ENCODE data around the gene SLC26A3.

The SLC26A3 gene

DNA sequence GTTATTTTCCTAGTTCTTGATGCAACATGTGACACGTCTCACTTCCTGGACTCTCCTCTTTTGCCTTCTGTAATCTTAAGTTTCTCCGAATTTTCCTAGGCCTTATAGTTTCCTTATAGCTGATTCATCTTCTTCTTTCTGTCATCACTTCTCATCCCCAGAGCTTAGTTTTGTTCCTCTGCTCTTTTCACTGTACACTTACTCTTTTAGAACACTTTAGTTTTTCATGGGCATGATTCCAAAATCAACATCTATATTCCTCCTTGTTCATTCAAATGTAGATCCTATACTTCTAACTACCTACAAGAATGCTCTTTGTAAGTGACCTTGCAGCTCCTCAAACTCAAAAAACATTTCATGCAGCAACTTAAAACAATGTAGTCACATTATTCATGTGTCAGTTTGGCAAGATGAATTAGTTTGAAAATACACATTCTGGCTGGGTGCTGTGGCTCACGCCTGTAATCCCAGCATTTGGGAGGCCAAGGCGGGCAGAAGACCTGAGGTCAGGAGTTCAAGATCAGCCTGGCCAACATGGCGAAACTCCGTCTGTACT, 13.1 kb upstream of the SLC26A3 start:
- in situ Hi-C loops (cut with MboI; ENCODE audit: low sequenced_read_pairs): no loop called here

DNA sequence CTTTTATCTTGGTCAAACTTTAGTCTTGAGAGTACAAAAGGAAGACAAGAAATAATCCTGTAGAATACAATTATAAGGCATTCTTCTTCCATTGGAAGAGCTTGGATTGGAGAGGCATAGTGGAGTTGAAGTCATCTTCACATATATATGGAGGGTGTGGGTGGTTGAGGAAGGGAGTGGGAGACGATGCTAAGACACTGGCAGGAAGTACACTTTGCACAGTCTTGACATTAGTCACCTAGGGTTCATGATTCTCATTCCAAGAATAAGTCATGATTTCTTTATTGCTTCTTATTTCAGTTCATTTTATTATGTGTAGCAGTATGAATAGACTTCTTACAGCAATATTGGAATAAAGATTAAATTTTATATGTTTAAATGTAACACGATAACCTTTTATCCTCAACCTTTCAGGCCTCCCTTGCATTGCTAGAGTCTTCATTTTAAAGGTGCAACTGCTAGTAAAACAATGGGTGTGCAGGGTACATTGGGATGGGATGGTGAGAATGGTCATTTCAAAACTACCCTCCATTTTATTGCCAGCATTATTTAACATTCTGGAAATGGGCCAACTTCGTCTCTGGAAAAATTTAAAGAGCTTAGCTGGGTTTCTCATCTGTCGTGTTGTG, 12.3 kb upstream of the SLC26A3 start:
- in situ Hi-C loops (cut with MboI; ENCODE audit: low sequenced_read_pairs): no loop called here

DNA sequence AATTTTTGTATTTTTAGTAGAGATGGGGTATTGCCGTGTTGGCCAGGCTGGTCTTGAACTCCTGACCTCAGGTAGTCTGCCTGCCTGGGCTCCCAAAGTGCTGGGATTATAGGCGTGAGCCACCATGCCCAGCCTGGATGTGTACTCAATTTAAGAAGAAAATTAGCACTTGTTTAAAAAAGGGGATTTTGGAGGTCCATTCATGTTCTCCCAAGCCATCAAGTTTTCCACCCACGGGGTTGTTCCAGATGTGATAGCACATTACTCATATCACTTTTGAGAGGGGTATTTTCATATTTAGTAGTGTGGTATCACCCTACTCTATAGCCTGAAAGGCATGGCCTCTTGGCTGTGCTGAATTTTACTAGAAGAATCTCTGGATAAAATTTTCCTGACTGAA, 10.5 kb upstream of the SLC26A3 start:
- in situ Hi-C loops (cut with MboI; ENCODE audit: low sequenced_read_pairs): no loop called here

DNA sequence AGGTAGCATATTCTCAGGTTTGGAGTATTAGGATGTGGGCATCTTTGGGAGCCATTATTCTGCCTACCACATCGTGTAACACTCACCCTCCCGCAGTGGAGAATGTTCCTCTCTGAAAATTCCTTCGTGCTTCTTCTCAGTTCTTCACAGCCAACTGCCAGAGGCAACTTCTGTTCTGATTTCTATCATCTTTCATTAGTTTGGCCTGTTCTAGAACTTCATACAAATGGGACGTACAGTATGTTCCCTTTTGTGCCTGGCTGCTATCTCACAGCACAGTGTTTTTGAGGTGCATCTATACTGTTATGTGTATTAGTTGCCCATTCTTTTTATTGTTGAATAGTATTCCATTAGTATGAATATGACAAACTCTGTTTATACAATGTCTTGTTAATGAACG, 8.9 kb upstream of the SLC26A3 start:
- in situ Hi-C loops (cut with MboI; ENCODE audit: low sequenced_read_pairs): no loop called here

DNA sequence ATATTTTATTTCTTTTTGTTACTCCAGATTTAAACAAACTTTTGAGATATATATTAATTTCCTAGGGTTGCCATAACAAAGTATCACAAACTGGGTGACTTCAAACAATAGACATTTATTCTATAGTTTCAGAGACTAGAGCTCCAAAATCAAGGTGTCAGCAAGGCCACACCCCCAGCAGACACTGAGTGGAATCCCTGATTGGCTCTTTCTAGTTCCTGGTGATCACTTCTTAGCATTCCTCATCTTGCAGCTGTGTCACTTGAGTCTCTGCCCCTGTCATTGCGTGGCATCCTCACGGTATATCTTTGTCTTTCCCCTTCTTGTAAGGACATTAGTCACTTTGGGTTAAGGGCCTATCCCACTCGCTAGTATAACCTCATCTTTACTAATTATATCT, 7.6 kb upstream of the SLC26A3 start:
- in situ Hi-C loops (cut with MboI; ENCODE audit: low sequenced_read_pairs): no loop called here

DNA sequence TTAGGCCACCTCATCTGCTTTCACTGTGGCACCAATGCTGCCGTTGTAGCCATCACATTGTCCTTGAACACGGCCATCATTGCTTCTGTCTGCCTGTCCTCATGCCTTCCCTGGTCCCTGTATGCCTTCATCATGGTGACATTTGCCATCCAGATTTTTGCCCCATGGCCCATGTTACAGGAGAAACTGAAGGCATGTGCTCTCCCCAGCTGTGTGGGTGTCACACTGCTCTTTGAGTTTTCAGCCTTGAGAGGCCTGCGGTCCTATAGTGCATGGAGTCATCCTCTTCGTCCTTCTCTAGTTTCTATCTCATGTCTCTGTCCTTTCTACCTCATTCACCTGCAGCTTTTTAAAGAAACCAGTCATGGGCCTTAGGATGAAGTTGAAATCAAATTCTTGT, 6.2 kb upstream of the SLC26A3 start:
- in situ Hi-C loops (cut with MboI; ENCODE audit: low sequenced_read_pairs): no loop called here

DNA sequence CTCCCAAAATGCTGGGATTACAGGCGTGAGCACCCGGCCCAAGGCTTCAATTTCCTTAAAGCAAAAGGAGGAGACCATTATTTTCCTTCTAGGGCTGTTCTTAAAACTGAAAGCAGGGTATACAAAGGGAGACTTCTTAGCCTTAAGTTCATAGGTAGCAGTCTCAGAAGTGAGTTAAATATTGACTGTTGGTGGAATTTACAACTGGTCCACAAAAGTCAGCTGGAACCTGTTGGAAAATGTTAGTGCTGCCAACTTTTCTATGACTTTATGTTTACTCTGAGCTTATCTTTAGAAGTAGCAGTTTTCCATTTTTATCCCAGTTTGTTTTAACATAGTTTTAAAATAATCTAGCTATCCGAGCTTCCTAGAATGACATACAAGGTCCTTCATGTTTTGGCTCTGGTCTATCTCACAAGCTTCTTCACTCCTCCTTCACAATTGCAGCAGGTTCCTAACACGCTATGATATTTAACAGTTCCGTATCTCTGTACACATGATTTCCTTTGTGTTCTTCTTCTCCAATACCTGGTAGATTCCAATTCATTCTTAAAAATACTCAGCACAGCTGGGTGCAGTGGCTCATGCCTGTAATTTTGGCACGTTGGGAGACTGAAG, 3.3 kb downstream of the SLC26A3 start:
- in situ Hi-C loops (cut with MboI; ENCODE audit: low sequenced_read_pairs): no loop called here

DNA sequence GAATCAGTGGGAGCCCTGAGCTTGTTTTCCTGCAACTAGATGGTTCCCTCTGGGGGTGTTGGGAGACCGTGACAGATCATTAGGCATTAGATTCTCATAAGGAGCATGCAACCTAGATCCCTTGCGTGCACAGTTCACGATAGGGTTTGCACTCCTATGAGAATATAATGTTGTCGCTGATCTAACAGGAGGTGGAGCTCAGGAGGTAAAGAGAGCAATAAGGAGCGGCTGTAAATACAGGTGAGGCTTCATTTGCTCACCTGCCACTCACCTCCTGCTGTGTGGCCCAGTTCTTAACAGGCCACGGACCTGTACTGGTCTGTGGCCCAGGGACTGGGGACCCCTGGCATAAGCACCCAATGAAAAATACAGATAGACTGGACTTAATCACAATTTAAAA, 10.7 kb downstream of the SLC26A3 start:
- in situ Hi-C loops (cut with MboI; ENCODE audit: low sequenced_read_pairs): no loop called here

DNA sequence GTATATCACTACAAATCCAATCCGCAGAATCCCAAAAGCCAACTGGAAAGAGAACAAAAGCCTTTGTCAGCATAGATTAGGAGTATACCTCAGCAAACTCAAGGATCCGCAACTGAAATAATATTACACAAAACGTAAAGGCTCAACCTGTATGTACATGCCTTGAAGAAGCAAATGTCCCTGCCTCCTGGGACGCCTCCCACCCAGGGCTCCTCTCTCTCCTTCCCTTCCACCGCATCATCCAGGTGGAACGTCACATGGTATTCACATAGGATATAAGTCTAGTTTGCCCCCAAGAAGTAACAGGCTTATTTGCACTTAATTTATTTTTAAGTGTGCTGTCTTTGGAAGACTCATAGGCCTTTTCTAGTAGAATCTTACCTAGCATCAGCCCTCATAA, 13.4 kb downstream of the SLC26A3 start:
- in situ Hi-C loops (cut with MboI; ENCODE audit: low sequenced_read_pairs): no loop called here

DNA sequence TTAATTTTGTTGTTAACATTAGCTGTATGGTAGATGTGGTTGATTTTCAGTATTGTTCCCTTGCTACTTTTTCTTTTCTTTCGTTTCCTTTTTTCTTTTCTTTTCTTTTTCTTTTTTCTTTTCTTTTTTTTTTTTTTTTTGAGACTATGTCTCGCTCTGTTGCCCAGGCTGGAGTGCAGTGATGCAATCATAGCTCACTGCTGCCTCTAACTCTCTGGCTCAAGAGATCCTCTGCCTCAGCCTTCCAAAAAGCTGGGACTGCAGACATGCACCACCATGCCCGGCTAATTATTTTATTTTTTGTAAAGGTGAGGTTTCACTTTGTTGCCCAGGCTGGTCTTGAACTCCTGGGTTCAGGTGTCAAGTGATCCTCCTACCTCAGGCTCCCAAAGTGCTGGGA, 14.4 kb downstream of the SLC26A3 start:
- in situ Hi-C loops (cut with MboI; ENCODE audit: low sequenced_read_pairs): no loop called here

DNA sequence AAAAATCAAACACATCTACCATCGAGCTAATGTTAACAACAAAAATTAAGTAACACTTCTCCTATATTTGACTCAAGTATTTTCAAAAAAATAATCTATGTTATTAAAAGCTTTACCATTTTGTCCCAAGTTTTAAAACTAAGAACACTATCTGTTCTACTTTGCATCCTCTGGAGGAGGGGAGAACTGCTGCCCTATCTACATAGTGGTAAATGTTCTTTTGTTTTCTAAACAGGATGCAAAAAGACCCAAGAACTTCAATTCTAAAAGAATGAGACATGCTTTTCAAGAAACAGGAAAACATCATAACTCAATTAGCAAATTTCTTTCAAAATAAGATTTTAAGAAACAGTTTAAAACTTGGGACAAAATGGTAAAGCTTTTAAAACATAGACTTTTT, 14.8 kb downstream of the SLC26A3 start:
- in situ Hi-C loops (cut with MboI; ENCODE audit: low sequenced_read_pairs): no loop called here

DNA sequence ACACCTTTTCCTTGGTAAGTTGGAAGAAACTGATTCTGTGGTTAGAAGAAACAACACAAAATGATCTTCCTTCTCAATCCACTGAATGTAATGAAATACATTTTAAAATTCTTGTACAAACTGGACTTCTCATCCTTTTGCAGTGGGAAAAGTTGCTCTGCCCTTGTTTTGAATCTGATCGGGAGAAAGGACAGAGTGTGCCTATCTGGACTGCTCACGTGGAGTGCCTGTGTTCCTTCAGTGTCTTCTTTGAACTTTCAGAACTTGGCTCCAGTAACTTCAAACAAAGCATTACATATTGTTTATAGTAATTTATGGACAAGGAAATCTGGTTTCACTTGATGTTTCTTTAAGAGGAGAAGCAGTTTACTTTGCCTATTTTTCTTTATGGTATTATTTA, 17.1 kb downstream of the SLC26A3 start:
- in situ Hi-C loops (cut with MboI; ENCODE audit: low sequenced_read_pairs): no loop called here

DNA sequence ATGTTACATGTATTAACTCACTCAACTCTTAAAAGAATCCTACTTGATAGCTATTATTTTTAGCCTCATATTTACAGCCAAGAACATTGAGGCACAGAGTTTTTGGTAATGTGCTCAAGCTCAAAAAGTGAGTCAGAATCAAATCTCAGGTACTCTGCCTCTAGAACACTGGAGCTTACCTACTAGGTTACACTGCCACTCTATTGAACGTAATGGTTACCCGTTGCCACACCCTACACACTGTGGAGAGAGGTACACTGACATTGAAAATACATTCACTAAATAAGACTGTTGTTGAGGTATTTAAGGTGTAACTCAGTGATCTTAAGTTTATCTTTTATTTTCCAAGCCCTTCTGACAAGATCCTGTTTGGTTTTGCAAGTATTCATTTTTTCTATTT, 17.9 kb downstream of the SLC26A3 start:
- in situ Hi-C loops (cut with MboI; ENCODE audit: low sequenced_read_pairs): no loop called here

DNA sequence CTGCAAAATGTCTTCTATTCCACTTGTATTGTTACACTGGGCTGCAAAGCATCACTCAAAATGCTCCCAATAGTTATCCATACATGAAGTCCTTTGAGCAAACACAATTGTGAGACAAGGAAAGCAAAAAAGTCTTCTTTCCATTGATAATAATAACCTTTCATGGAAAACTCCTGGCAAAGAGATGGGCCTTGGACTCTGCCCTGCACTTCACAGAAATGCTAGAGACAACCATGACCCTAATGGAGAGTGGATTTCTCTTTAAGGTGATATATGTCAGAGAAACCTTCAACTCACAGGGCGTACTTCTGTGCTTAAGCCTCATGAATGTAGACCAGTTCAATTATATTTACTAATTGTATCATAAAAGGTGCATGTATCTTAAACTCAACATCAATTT, 19.4 kb downstream of the SLC26A3 start:
- in situ Hi-C loops (cut with MboI; ENCODE audit: low sequenced_read_pairs): no loop called here

DNA sequence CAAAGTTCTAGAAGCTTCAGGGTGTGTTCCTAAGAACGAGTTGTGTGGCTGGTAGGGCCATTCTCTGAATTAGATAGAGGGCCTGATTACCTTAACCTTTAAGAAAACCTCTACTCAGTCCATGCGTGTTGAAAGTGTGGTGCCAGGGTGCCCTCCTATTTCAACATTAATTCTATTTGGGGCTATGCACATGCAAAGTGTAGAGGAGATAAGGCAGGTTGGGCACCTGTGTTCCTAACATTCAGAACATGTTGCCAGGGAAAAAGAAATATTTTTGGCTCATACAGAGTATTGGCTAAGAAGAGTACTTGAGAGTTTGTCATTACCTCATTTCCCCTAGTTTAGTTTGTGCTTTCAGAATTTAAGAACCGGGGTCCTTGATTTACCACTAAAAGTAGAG, 20.6 kb downstream of the SLC26A3 start:
- in situ Hi-C loops (cut with MboI; ENCODE audit: low sequenced_read_pairs): no loop called here

DNA sequence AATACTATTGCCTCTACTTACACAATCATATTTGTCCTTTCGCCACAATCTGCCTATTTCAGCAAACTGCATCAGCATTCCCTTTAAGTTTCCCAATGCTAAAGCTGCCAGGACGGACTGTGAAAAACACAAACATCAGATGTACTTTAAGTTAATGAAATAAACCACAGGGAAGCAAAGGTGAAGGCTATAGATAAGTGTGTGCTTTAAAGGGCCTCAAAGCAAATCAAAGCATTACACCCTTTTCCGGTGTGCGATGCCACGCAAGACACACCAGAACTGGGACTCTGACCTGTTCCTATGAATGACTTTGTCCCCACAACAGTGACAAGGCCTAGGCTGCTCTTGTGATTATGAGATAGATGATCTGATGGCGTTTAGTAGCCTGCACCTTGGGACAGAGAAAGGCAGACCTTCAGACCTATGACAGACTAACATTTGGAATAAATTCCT, 23.4 kb downstream of the SLC26A3 start:
- in situ Hi-C loops (cut with MboI; ENCODE audit: low sequenced_read_pairs): no loop called here

DNA sequence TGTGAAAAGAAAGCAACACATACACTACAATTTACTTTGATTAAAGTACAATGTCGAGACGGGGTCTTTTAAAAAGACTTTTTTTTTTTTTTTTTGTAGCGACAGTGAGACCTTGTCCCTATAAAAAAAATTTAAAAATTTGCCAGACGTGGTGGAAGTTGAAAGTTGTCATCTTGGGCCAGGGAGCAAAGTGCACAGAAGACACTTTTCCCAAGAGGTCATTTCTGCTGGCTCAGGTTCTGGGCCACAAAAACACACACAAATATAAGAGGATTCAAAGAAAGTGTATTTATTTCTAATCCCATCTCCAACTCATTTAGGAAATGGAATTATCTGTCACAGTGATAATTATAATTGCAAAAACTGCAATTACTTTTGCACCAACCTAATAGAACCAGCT, 24.7 kb downstream of the SLC26A3 start:
- in situ Hi-C loops (cut with MboI; ENCODE audit: low sequenced_read_pairs): no loop called here

DNA sequence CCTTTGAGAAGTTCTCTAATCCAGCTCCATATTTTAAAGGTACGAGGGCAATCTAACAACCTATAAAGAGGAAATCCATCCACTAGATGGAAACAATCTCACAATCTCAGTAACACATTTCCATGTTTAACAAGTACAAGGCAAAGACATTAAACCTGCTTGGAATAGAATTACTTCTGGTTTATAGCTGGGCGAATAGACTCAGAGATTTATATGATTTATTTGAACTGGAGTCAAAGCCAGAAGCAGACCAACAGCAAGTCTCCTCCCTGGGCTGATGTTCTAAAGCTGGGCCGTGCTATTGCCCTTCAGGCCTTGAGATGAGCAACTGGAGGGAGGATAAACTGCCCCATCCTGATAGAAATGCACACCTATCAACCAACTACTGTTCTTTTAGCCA, 25.3 kb downstream of the SLC26A3 start:
- in situ Hi-C loops (cut with MboI; ENCODE audit: low sequenced_read_pairs): no loop called here

DNA sequence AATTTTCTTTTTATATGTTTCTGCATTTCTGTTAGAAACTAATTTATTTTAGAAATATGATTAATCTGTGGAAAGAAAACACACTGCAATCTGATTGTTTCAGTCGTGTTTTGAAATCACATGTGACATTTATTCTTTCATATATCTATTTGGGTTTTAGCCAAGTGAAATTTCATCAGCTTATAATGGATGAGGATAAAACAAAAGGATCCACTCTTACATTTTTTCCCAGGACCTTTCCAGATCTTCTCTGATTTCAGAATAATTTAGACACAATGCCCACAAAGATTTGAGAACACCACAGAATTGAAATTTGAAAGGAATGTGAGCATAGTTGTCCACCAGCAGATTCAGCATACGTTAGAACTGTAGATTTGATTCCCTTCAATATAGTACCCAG, 30.0 kb downstream of the SLC26A3 start:
- in situ Hi-C loops (cut with MboI; ENCODE audit: low sequenced_read_pairs): no loop called here

DNA sequence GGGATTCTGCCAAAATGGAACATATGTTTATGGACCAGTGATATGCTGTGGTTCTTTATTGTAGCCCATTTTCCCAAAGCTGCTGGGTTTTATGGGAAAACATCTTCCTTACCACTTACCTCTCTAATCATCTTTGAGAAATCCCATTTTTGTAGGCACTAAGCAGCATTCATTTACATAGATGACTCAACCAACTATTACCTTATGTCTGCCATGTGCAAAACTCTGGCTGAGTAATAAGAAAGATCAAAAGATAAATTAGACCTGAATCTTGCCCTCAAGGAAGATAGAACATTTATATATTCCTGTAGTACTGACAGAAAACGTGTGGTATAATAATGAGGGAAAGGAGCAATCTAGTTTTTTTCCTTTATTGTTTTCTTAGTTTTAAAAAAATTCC, 34.8 kb downstream of the SLC26A3 start:
- in situ Hi-C loops (cut with MboI; ENCODE audit: low sequenced_read_pairs): no loop called here

DNA sequence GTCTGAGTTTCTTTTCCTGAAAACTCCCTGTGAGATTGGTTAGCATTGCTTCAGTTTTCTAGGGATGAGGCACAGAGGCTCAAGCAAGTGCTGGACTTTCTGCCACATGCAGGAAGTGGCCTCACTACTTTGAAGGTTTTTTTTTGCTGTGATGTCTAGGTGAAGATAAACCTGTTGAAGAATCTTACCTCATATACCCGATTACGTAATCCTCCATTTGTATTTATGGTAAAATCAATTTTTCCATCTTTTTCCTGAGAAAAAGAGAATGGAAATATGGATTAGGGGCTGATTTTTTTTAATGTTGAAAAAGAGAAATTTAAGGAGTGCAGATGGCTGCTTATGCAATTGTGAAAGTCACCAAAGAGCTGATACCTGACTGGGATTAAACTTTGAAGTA, 35.6 kb downstream of the SLC26A3 start:
- in situ Hi-C loops (cut with MboI; ENCODE audit: low sequenced_read_pairs): no loop called here

DNA sequence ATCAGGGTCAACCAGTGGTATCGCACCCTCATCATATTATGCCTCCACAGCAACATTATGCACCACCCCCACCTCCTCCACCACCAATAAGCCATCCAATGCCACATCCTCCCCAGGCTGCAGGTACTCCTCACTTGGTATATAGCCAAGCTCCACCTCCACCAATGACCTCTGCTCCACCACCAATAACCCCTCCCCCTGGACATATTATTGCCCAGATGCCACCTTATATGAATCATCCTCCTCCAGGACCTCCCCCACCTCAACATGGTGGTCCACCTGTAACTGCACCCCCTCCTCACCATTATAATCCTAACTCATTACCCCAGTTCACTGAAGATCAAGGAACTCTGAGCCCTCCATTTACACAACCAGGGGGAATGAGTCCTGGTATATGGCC, 44.4 kb downstream of the SLC26A3 start:
- in situ Hi-C loops (cut with MboI; ENCODE audit: low sequenced_read_pairs): no loop called here

DNA sequence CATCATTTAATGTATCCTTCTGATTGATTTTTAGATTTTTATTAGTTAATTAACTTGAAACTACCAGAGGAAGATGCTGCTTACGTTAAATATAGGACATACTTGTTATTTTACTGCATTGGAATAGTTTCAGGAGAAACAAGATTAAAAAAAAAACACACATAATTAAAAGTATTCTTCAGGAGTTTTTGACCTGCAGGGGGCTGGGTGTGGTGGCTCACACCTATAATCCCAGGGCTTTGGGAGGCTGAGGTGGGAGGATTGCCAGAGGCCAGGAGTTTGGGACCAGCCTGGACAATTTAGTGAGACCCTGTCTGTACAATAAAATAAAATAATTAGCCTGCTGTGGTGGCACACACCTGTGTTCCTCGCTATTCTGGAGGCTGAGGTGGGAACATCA, 48.4 kb downstream of the SLC26A3 start:
- in situ Hi-C loops (cut with MboI; ENCODE audit: low sequenced_read_pairs): no loop called here

Measured in hTERT RPE-1 (cell line).